HCT116 (cell line): ENCODE data around the gene SLC25A47. TPM values are rescaled to one million over a fixed set of nuclear protein-coding genes. Genes with fewer than 3 reads are reported as not detected.

Experiments
- ATAC-seq: fragments of 200-7000 bp; cut with Tn5 transposase; 2 replicates; pipeline ENCODE4 v1.9.1; 2020; ENCODE audit warnings: mild to moderate bottlenecking, moderate library complexity
- BruUV-seq: library from RNA; stranded (reverse); fragments of 400-500 nt; replicated peaks from 2 replicates; lab custom pipeline; 2021; lab: Mats Ljungman, UMichigan
- CTCF ChIA-PET: fragments of 300-600 bp; sonication (Branson Sonifier 250); formaldehyde crosslinking; loops from one replicate; lab custom pipeline; 2021; ENCODE audit warnings: antibody characterized with exemption; lab: Charles Lee
- POLR2A ChIA-PET: fragments of 300-600, 350-600 bp; sonication (Branson Sonifier 250); formaldehyde crosslinking; loops from one replicate; lab custom pipeline; 2021; ENCODE audit warnings: antibody characterized with exemption; lab: Charles Lee
- RAD21 ChIA-PET, 2 experiments: fragments of 300-600 bp; sonication (Branson Sonifier 250); formaldehyde crosslinking; loops; one replicate each; lab custom pipeline; 2023; ENCODE audit warnings: low total read pairs in 2 of 2; ENCODE audit not compliant: uncharacterized antibody in 2 of 2, unreplicated experiment in 2 of 2, low non-redundant PET in 1 of 2; lab: Charles Lee
- DNase-seq: peaks from one replicate; pipeline ENCODE4 v3.0.0-alpha.2; 2010; ENCODE audit warnings: low read depth, low spot score
- H2AFZ ChIP-seq: fragments of 200-600 bp; shearing (Covaris generic), sonication (generic); 2 replicates; pipeline ENCODE4 v1.6.1; 2017; ENCODE audit warnings: low read depth, mixed run types, mixed read lengths, antibody characterized with exemption, low read length; ENCODE audit not compliant: poor library complexity, severe bottlenecking
- H3K27ac ChIP-seq: 2 replicates; pipeline ENCODE4 v1.5.1; 2012; ENCODE audit warnings: low read depth, low read length
- H3K27me3 ChIP-seq: fragments of 200-600 bp; sonication (generic); 2 replicates; pipeline ENCODE4 v1.6.1; 2016; ENCODE audit warnings: mixed run types, low read length, mixed read lengths; ENCODE audit not compliant: insufficient read depth
- H3K36me3 ChIP-seq, 2 experiments: fragments of 200-500 bp in 1 of 2; fragments of 200-600 bp in 1 of 2; sonication (Bioruptor generic) in 1 of 2; sonication (generic) in 1 of 2; 2 replicates each; pipeline versions ENCODE4 v1.5.1 to v1.6.1; 2014 to 2016; ENCODE audit warnings: low read length in 2 of 2, inconsistent platforms in 1 of 2, mixed read lengths in 1 of 2, mixed run types in 1 of 2; ENCODE audit not compliant: insufficient read depth in 2 of 2, control insufficient read depth in 1 of 2
- H3K4me1 ChIP-seq, 2 experiments: fragments of 200-600 bp in 1 of 2; sonication (generic) in 1 of 2; 2 replicates each; pipeline versions ENCODE4 v1.5.1 to v1.6.1; 2012 to 2017; ENCODE audit warnings: low read length in 2 of 2, inconsistent platforms in 1 of 2, mild to moderate bottlenecking in 1 of 2, mixed read lengths in 1 of 2, mixed run types in 1 of 2, moderate library complexity in 1 of 2; ENCODE audit not compliant: insufficient read depth in 2 of 2, control insufficient read depth in 1 of 2
- H3K4me2 ChIP-seq: fragments of 200-600 bp; sonication (generic); 2 replicates; pipeline ENCODE4 v1.6.1; 2017; ENCODE audit warnings: mixed run types, low read length, mixed read lengths
- H3K4me3 ChIP-seq, 2 experiments: fragments of 200-600 bp in 1 of 2; sonication (generic) in 1 of 2; replicated peaks in 1 of 2; 2 replicates each; pipeline ENCODE4 v1.5.1; 2011 to 2016; ENCODE audit warnings: low read length in 2 of 2, control low read depth in 1 of 2, low read depth in 1 of 2, mild to moderate bottlenecking in 1 of 2, mixed read lengths in 1 of 2, mixed run types in 1 of 2
- H3K79me2 ChIP-seq: fragments of 200-600 bp; sonication (generic); 2 replicates; pipeline ENCODE4 v1.6.1; 2017; ENCODE audit warnings: mild to moderate bottlenecking, mixed run types, low read length, moderate library complexity, mixed read lengths; ENCODE audit not compliant: insufficient read depth
- H3K9ac ChIP-seq: fragments of 200-600 bp; sonication (generic); 2 replicates; pipeline ENCODE4 v1.6.1; 2016; ENCODE audit warnings: low read length, mixed read lengths
- H3K9me2 ChIP-seq: fragments of 200-600 bp; sonication (generic), shearing (Covaris generic); 2 replicates; pipeline ENCODE4 v1.6.1; 2017; ENCODE audit warnings: mixed run types, mild to moderate bottlenecking, moderate library complexity; ENCODE audit not compliant: insufficient read depth
- H3K9me3 ChIP-seq, 2 experiments: fragments of 200-500 bp in 1 of 2; fragments of 200-600 bp in 1 of 2; sonication (Bioruptor generic) in 1 of 2; sonication (generic) in 1 of 2; 2 replicates each; pipeline ENCODE4 v1.6.1; 2014 to 2017; ENCODE audit warnings: low read length in 2 of 2, mixed read lengths in 2 of 2, inconsistent platforms in 1 of 2, low read depth in 1 of 2, mild to moderate bottlenecking in 1 of 2, mixed run types in 1 of 2, moderate library complexity in 1 of 2; ENCODE audit not compliant: control insufficient read depth in 1 of 2, insufficient read depth in 1 of 2
- H4K20me1 ChIP-seq: fragments of 200-600 bp; sonication (generic), shearing (Covaris generic); 2 replicates; pipeline ENCODE4 v1.6.1; 2017; ENCODE audit warnings: mixed run types, mild to moderate bottlenecking, moderate library complexity; ENCODE audit not compliant: insufficient read depth
- CEBPB ChIP-seq: IDR thresholded peaks from 2 replicates; pipeline ENCODE4 v1.6.1; 2012; ENCODE audit warnings: low read depth
- EGR1 ChIP-seq: IDR thresholded peaks from 2 replicates; pipeline ENCODE4 v1.6.1; 2012; ENCODE audit warnings: low read depth
- ELF1 ChIP-seq: IDR thresholded peaks from 2 replicates; pipeline ENCODE4 v1.6.1; 2012; ENCODE audit warnings: low read depth, borderline replicate concordance
- EZH2 ChIP-seq: fragments of 200-600 bp; sonication (generic); IDR thresholded peaks from 2 replicates; pipeline ENCODE4 v1.6.1; 2017; ENCODE audit warnings: antibody characterized with exemption, mixed run types
- EZH2phosphoT487 ChIP-seq: fragments of 200-600 bp; IDR thresholded peaks from 2 replicates; pipeline ENCODE4 v1.6.1; 2018; ENCODE audit warnings: antibody characterized with exemption, borderline replicate concordance
- POLR2A ChIP-seq: IDR thresholded peaks from 2 replicates; pipeline ENCODE4 v1.7.0; 2011; ENCODE audit warnings: borderline replicate concordance; ENCODE audit not compliant: insufficient read depth, insufficient read length; ENCODE audit errors: extremely low read depth
- RAD21 ChIP-seq: IDR thresholded peaks from 2 replicates; pipeline ENCODE4 v1.6.1; 2012; ENCODE audit warnings: low read depth, mild to moderate bottlenecking
- SP1 ChIP-seq: IDR thresholded peaks from 2 replicates; pipeline ENCODE4 v1.6.1; 2012; ENCODE audit warnings: low read depth
- TCF7L2 ChIP-seq: IDR thresholded peaks from 2 replicates; pipeline ENCODE4 v1.7.0; 2011; ENCODE audit warnings: borderline replicate concordance, inconsistent platforms; ENCODE audit not compliant: insufficient read depth, insufficient read length; ENCODE audit errors: extremely low read depth
- intact Hi-C: fragments of 100-400 bp; cut with micrococcal nuclease; formaldehyde crosslinking; loops from 2 replicates; pipeline ENCODE4 v1.10.0; 2022
- total RNA-seq: library from RNA; stranded (reverse); gene quantifications from one replicate; pipeline ENCODE4 v1.2.1, GENCODE V29; 2021; ENCODE audit not compliant: unreplicated experiment
- TF ChIP-seq, protein P1 (sequence below): IDR thresholded peaks from 2 replicates; pipeline ENCODE4 v1.6.1; 2012; ENCODE audit warnings: low read depth

SLC25A47 gene
- total RNA-seq, 1 experiment from 2014 or later = 0.17 TPM

GRCh38 chr14:100346306-100347091 is 23.4 kb downstream of the SLC25A47 start:
- ATAC-seq = no peak
- no peak overlapping the region for H3K27ac ChIP-seq
- intact Hi-C loops = no loop called here
- POLR2A ChIA-PET = no interaction called here
- no TSS peak for BruUV-seq
- no peak overlapping the region for H3K4me3 ChIP-seq
- no peaks in the 10 kb centered on the region for H3K9me2 ChIP-seq
- no peaks in the 10 kb centered on the region for H3K9me3 ChIP-seq
- no peaks in the 10 kb centered on the region for H3K27me3 ChIP-seq
- DNase-seq = no peak
- no peak overlapping the region for H3K4me2 ChIP-seq
- CTCF ChIA-PET = no interaction called here
- no peak overlapping the region for H2AFZ ChIP-seq
- no peak overlapping the region for H3K9ac ChIP-seq
- no peaks in the 10 kb centered on the region for H4K20me1 ChIP-seq
- no peak for TF ChIP-seq EGR1
- no peak for TF ChIP-seq CEBPB
- TF ChIP-seq, protein P1, sequence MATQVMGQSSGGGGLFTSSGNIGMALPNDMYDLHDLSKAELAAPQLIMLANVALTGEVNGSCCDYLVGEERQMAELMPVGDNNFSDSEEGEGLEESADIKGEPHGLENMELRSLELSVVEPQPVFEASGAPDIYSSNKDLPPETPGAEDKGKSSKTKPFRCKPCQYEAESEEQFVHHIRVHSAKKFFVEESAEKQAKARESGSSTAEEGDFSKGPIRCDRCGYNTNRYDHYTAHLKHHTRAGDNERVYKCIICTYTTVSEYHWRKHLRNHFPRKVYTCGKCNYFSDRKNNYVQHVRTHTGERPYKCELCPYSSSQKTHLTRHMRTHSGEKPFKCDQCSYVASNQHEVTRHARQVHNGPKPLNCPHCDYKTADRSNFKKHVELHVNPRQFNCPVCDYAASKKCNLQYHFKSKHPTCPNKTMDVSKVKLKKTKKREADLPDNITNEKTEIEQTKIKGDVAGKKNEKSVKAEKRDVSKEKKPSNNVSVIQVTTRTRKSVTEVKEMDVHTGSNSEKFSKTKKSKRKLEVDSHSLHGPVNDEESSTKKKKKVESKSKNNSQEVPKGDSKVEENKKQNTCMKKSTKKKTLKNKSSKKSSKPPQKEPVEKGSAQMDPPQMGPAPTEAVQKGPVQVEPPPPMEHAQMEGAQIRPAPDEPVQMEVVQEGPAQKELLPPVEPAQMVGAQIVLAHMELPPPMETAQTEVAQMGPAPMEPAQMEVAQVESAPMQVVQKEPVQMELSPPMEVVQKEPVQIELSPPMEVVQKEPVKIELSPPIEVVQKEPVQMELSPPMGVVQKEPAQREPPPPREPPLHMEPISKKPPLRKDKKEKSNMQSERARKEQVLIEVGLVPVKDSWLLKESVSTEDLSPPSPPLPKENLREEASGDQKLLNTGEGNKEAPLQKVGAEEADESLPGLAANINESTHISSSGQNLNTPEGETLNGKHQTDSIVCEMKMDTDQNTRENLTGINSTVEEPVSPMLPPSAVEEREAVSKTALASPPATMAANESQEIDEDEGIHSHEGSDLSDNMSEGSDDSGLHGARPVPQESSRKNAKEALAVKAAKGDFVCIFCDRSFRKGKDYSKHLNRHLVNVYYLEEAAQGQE = no peak
- no peak for TF ChIP-seq EZH2phosphoT487
- no peak for TF ChIP-seq SP1
- TF ChIP-seq TCF7L2 = no peak
- no peak for TF ChIP-seq EZH2
- no peak for TF ChIP-seq RAD21
- no peak for TF ChIP-seq POLR2A
- TF ChIP-seq ELF1 = no peak
- RAD21 ChIA-PET = no interaction called here
- H3K79me2 ChIP-seq = no peaks in the 10 kb centered on the region
- peaks cover 0 to 9% of the 10 kb centered on the region in 2 experiments; a peak in 1 of 4 replicates for H3K36me3 ChIP-seq
- peaks cover 0 to 3% of the 10 kb centered on the region in 2 experiments; a peak in 1 of 4 replicates for H3K4me1 ChIP-seq
